HG03342 (cell line): ENCODE results near the gene ADAMTS13.

Experiments used
- ATAC-seq: cut with Tn5 transposase; IDR thresholded peaks from one replicate; pipeline ENCODE4 v1.9.1; 2021; ENCODE audit warnings: mild to moderate bottlenecking, moderate library complexity; ENCODE audit not compliant: unreplicated experiment

The ADAMTS13 gene

DNA sequence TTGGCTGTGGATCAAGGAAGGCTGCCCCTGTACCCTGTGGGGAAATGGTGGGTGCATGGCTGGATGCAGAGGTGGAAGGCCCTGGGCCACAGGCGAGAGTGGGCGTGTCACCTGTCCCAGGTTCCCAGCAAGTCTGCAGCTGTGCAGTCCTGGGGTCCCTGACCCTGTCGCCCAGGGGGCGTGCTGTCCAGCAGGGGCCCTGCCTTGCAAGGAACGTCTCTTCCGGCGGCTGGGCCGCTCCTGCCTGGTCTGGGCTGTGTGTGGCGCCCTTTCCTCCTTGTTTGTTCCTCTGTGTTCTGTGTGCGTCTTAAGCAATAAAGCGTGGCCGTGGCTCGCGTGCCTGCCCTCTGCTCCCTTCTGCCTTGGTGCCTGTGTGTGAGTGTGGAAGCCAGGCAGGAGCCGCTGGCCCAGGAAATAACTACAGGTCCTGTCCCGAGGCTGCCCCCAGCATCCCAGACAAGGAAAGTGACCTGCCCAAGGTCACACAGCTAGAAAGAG is 48.3 kb downstream of the ADAMTS13 start:
- no peak for ATAC-seq

DNA sequence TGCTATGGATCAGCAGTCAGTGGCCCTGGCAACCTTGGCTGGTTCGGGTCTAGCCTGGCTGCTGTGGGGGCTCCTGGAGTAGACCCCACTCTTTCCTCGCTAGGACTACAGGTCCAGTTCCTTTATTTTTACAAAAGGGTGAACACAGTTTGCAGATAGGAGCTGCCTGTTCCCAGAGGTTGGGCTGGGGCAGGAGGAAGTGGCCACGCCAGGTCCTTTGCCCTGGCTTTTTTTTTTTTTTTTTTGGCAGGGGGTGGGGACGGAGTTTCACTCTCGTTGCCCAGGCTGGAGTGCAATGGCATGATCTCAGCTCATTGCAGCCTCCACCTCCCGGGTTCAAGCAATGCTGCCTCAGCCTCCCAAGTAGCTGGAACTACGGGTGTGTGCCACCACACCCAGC is 48.8 kb downstream of the ADAMTS13 start:
- ATAC-seq = no peak

DNA sequence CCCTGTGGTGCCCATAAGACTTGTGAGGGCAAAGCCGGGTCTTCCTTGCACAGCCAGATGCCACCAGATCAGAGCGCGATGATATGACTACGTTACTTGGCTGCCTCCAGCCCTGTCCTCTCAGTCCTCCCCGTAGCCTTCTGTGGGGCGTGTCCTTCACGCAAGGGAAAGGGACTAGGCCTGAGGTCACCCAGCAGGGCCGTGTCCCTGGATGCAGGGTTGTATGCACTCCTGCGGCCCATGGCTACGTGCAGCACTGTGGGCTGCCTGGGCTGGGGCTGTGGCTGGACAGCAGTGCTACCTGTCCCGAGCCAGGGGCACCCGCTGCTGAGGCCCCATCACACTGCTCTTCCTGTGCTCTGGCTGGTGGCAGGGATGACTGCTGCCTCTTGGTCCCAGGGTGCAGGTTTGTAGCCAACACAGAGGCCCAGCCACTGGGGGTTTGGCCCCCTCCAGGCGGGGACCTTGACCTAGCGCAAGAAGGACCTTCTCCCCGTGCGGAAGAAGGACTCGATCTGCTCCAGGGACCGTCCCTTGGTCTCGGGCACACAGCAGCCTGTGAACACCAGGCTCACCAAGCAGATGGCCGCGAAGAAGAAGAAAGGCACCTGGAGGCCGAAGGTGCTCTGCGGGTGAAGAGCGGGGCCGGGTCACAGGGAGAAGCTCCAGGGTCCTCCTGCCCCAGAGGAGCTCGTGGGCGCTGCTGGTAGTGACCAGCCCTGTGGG is 49.5 kb downstream of the ADAMTS13 start:
- no peak for ATAC-seq

DNA sequence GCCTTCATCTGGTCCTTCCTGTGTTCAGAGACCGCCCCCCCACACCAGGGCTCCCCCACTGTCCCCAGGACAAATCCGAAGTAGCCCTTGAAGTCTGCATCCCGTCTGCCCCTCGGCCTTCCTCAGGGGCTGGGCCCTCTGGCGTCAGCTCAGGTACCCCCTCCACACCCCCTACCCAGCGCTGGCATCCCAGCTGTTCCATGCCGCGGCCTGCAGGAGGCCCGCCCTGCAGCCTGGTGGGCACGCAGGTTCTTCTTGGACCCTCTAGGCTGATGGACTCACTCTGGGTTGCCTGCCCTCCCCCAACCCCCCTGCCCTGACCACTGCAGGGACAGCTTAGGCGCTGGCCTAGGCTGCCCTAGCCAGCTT is 50.1 kb downstream of the ADAMTS13 start:
- ATAC-seq = no peak

DNA sequence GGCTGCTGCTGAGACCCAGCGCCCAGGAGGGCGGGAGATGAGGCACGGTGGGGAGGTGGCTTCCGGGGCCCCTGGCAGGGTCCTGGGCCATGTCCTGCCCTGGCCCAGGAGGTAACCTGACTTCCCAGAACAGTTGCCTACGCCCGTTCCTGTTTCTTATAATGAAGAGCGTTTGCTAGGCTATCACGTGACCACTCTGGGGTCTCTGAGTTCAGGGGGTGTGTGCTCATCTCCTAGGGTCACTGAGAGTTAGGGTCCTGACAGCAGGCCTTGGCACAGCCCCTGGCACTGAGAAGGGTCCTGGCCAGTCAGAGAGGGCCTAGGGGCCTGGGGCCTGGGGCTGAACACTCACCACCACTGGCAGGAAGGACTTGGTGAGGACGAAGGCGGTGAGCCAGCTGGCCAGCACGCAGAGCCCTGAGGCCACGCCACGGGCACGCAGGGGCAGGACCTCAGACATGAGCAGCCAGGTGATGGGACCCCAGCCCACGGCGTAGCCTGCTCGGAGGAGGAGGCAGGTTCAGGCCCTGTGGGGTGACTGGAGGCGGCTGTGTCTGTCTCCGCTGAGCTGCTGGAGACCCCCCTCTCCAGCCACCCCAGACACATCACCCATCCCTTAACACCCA is 50.7 kb downstream of the ADAMTS13 start:
- ATAC-seq = no peak

DNA sequence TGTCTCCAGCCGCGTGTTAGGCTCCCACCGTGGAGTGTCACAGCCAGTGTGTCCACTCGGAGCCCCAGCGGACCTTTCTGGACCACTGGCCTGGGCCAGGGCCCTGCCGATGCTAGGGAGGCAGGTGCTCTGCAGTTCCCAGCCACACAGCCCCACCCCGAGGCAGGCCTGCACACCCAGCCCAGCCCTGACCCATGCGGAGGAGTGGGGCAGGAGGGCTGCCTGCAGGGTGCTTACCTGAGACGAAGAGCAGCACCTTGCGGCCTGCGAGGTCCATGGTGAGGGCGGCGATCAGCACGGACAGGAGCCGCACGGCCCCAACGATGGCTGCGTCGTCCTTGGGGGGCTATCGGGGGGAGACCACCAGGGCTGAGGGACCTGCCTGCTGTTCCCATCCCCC is 51.6 kb downstream of the ADAMTS13 start:
- no peak for ATAC-seq

DNA sequence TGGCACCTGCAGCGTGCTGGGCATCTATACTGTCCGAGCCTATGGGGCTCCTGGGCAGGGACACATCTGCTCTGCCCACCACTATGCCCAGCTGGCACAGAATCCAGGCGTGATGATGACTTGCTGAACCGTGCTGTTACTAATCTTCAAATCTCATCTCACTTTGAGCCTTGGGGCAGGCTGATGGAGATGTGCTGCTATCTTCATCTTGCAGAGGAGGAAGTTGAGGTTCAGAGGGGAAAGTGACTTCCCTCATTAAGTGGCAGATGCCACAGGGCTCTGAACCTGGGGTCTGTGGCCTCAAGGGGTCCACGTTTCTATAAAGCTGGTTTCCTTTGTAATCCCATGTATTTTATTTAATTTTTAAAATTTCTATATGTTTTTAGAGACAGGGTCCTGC is 52.0 kb downstream of the ADAMTS13 start:
- no peak for ATAC-seq

DNA sequence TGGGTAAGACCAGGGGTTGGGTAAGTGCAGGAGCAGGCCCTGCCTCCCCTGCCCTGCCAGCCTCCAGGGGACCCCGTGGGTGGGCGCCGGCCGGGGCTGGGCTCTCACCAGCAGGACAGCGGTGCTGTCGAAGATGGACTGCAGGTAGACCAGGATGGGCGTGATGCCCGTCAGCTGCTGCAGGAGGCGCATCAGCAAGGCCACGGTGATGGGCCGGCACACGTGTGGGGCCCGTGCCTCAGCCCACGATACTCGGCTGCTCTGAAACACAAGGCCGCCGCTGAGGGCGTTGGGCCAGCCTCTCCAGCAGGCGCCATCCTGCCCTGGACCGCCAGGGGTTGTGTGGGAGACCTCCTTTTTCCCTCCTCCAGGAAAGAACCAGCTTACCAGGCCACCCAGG is 52.7 kb downstream of the ADAMTS13 start:
- ATAC-seq = no peak

DNA sequence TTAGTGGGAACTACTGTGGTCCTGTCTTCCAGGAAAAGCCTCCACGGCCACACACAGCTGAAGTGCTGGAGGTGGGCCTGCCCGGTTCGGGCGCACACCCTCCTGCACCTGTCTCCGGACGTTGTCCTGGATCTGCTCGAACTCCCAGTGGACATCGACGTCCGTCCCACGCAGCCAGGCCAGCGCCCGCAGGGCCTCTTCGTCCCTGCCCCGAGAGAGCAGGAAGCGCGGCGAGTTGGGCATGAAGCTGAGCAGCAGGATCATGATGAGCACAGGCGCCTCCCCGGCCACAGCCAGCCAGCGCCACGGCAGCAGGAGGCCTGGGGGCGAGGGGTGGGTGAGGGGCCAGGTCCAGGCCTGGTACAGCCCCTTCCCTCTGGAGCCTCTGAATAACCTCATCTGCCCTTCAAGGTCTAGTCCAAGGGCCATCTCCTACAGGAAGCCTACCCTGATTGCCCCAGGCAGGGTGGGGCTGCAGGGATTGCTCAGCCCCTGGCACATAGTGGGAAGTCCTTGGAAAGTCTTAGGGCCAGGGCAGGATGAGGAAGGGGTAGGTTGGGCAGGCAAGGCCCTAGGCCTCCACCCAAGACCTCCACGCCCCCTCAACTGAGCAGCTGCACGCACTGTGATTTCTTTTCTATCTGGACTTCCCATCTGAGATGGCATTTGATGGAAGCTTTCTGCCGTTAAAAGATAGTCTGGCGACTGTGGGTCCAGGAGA is 53.3 kb downstream of the ADAMTS13 start:
- no peak for ATAC-seq

DNA sequence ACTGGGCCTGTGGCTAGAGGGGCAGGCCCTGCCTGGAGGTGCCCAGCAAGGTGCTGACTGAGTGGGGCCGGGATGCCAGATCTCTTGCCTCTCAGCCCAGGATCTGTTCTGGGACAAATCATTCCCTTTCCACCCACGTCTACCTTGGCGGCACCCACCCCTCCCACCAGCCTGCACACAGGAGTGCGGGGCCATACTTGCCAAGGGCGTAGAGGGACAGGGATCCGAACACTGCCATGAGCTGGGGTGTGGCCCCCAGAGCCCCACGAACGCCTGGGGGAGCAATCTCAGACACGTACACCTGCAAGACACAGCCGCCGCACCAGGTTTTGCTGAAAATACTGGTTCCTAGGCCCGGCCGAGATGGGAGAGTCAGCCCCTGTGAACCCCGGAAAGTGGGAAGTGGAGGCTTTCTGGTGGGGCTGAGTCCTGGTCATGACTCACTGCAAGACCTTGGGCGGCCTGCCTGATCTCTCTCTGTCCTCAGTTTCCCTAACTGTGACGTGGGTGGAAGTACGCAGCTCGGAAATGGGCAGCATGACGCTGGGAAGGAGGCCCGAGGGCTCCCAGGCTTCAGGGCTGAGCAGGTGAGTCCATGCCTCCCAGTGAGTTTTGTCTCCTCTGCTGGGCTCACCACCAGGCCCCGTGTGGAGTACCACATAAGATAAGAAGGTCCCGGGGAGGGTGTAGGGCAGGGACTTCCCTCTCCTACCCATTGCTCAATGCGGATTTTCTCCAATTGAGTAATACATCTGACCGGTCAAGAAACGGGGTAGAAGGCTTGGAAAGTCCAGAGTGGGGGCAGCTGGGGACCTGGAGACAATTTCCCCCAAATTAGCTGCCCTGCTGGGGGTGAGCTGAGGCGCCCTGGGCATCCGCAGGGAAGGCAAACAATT is 54.1 kb downstream of the ADAMTS13 start:
- ATAC-seq = no peak

DNA sequence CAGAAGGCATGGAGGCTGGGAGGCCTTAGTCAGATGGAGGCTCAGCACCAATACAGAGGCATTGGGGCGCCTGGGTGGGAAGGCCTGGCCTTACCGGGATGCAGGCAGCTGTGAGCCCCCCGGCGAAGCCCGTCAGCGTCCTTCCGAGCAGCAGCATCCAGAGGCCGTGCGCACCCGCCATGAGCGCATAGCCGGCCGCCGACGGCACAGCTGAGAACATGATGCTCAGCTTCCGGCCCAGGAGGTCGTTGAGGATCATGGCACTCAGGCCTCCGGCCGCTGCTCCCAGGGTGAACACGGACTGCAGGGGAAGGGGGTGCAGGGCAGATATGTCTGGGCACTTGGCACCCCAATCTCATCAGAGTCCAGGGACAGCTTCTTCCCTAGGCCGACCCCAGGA is 54.8 kb downstream of the ADAMTS13 start:
- no peak for ATAC-seq

DNA sequence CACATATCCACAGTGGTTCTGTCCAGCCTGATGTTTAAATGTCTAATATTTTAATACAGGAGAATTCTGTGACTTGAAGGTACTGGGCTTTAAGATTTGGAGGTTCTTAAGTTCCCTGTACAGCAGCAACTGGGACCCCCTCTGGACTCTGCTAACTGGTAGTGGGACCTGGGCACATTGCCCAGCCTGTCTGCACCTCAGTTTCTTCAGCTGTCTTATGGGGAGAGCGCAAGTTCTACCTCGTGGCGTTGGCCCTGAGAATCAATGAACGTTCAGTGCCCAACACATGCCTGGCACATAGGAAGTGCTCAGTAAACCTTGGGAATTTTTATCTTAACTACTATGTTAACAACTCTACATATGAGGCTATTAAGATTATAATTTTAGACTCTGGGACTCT is 55.3 kb downstream of the ADAMTS13 start:
- no peak for ATAC-seq

DNA sequence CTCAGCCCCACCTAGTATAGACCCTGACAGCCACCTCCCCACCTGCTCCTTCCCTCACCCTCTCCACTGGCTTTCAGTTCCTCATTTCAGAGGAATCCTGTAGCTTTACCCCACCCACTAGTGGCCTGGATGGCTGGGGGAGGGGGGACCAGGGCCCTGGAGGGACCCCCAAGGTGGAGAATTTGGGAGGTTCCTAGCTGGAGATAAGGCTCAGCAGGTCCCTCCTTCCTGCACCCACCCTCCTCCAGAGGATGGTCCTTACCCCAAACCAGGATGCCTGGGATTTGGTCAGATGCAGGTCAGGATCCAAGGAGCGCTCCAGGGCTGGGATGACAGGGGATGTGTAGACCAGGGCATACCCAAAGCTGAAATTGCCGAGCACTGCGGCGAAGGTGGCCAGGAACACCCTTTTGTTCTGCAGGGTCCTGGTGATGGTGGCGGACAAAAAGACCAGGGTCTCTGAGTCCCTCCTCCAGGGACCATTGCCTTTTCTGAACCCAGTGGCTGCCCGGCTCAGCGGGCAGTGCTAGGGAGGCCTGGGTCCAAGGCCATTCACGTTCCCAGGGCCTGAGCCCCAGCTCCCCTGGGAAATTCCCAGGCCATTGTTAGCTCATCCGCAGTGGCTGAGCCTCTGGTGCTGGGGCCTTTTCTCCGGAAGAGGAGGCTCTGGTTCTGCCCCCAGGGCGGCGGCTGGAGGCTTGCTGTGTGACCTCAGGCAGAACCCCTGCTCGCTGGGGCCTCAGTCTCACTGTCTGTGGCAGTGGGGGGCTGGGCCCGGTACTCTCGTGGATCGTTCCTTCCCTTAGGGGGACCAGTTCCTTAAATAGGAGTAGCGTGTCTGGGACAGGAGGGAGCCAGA is 56.1 kb downstream of the ADAMTS13 start:
- peak; percentile 31 for ATAC-seq

DNA sequence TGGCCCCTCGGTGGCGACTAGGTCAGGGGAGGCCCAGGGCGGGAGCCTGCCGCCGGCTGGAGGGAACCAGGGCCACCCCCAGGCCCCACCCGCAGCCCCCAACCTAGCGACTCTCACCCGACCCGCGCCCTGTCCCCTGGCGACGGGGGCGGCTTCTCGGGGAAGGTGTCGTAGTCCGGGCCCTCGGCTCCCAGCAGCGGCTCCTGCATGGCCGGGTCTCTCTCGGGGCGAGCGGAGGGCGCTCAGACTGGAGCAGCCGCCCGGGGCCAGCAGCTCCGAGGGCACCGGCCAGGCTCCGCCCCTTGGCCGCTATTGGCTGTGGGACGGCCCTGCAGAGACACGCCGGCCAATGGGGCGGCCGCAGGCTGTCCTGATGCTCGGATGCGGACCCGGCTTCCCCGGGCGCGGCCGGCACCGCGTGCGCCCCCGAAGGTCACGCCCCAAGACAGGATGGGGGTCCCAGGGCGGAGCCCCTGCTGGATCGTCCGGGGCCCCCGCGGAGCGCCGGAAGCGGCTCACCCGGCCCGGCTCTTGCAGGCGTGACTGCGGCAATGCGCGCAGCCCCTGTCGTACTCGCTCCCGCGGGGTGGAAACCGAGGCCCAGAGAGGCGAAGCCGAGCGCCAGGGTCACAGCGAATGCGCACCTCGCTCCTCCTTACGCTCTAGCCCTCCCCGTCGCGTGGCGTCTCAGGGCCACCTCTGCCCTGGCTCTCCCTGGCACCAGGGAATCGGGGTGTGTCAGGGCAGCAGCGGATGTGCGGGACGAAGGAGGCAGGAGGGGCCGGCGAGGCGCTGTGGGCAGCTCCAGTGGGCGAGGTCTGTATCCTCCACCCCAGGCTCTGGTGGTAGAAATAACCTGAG is 56.9 kb downstream of the ADAMTS13 start, which contains the start of gene SLC2A6:
Gene SLC2A6 (minus strand): TSS at position 249 of the 861 bp plus-strand sequence. CDS start 40 bp downstream, at position 209.
- ATAC-seq = peak; percentile 94

DNA sequence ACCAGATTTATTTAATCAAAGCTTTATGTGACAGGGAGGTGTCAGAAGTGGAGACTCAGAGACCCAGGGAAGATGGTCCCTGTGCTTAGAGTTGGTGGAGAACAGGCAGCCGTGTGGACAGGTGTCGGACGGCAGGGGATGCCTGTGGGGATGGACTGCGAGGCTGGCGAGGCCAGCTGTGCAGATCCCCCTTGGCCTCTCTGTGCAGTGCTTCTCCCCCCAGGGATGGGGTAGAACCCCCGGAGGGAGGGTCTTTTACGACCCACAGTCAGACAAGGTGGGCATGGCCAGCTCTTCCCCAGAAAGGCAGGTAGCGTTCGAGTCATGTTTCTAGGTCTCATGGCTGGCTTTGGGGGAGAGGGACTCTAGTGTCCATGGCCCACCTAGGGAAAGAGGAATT is 61.4 kb downstream of the ADAMTS13 start:
- no peak for ATAC-seq

DNA sequence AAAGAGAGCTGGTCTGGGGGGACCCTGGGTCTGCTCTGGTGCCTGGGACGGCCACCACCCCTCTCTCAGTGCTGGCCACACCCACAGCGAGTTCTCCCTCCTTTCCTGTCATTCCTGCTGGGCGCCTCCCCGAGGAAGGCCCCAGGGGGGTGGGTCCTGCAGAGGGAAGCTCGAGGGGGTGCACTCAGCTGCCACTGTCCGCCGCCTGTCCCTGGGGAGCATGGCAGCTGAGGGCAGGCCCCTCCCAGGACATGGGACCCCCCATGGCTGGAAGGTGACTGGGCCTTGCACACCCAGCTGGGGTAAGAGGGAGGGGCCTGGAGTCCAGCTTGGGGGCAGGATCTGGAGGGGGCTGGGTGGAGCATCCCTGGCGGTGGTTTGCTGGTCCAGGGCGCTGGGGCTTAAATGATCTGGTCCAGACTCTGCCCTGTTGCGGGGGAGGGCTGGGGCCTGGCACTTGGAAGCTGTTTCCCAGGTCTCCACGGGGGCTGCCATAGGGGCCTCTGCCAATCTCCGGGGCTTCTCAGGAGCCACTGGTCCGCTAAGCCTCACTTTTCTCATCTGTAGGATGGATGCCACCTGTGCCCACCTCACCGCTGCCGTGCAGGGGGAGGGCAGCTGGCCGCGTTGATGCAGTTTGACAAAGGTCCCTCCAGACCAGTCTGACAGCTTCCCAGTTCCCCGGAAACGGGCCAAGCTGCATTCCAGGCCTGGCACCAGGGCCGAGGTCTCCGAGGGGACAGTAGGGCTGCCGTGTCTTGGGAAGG is 62.7 kb downstream of the ADAMTS13 start:
- no peak for ATAC-seq

DNA sequence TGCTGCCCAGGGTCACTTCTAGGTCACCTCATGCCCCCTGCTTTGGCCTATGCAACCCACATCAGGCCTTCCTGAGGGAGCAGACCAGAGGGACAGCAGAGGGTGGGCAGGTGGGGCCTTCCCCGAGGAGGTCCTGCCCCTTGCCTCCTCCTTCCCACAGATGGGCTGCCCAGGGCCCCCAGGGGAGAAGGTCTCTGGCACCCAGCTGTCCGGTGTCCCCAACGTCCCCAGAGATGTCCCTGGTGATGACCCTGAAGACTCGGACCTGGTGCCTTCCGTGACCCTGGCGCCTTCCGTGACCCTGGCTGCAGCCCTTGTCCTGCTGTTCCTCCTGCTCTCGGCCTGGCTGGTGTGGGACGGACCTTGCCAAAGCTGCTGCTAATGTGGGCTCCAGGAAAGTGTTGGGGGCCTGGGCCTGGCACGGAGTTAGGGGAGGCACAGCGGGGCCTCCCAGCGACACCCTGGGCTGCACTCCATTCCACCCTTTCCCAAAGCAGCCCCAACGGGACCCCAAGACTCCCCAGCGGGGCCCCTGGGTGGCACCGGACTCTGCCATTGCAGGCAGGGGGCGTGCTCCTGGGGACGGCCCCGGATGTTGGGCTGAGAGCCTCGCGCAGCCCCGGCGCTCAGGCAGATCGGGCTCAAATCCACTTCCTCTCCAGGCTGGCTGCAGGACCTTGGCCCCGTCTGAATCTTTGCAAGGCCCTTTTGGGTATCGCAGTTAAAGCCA is 63.5 kb downstream of the ADAMTS13 start:
- no peak for ATAC-seq

DNA sequence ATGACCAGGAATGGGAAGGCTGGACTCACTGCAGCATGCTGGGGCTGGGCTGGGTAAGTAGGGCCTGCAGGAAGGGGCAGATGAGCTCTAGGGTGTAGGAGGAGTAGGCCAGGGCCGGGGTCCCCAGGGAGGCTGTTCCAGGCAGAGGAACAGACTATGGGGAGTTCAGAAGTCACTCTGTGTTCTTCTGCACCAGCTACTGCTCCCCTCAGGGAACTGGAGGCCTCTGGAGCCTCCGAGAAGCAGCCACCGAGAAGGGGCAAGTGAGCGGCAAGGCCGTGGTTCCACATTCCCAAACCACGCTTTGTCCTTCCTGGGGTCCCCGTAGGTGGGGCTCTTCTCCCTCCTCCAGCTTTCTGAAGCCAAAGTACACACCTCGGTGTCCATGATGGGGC is 65.2 kb downstream of the ADAMTS13 start:
- no peak for ATAC-seq
